Stimulated activated naive CD8-positive, alpha-beta T cell treated with anti-CD3 and anti-CD28 coated beads, Interleukin-15, Interleukin-2, amounts not matched to agents 100 ng/mL and 50 ng/mL, for 24 hours (primary cell): ENCODE measurements around the gene GABRR2.
A peak's percentile ranks its signal among the peaks of the same experiment; 100 is the strongest.
"Not testable (repeated sequence)": the region's sequence is repeated elsewhere in the genome, so short reads cannot be mapped to it uniquely, and the experiment has no call there.

ENCODE experiments used
- H3K27ac Mint-ChIP-seq: one replicate; pipeline ENCODE4 v1.8.0; 2021; ENCODE audit warnings: mild to moderate bottlenecking, mixed read lengths
- H3K27me3 Mint-ChIP-seq: one replicate; pipeline ENCODE4 v1.8.0; 2021; ENCODE audit warnings: mixed read lengths
- H3K36me3 Mint-ChIP-seq: one replicate; pipeline ENCODE4 v1.8.0; 2021; ENCODE audit warnings: low read depth, mixed read lengths
- H3K4me1 Mint-ChIP-seq: one replicate; pipeline ENCODE4 v1.8.0; 2021; ENCODE audit warnings: low read depth, mixed read lengths
- H3K4me3 Mint-ChIP-seq: one replicate; pipeline ENCODE4 v1.8.0; 2021; ENCODE audit warnings: mild to moderate bottlenecking, mixed read lengths
- H3K9me3 Mint-ChIP-seq: one replicate; pipeline ENCODE4 v1.8.0; 2021; ENCODE audit warnings: mixed read lengths

GABRR2 gene

DNA sequence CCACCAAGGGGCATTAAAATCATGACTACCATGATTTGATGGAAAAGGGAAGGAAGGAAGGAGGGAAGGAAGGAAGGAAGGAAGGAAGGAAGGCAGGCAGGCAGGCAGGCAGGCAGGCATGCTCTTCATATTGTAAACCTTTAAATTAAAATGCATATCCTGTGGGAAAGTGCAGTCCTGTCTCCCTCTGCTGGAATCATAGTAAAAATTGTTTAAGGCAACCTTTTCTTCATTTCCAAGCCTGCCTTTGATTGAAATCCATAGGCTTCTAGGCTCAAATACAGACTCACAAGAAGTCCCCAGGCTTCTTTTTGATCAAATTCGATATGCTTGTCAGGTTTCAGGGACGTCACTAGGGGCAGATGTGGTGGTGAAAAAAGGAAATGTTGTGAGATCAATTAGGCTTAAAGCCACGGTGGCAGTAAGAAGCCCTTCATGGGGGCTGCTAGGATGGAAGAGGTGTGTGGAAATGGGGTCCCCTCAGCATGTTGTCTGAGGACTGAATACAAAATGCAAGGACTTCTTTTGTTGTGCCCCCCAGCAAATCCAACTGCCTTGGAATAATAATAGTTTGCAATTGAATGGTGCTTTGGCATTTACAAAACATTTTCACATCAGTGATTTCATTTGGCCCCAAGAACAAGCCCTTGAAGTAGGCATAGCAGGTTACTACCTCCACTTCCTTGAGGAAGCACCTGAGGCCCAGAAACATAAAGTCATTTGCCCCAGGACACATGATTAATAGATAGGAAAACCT lies 72.3 kb downstream of the GABRR2 start:
- peaks cover 9% of the 10 kb centered on the region for H3K27me3 Mint-ChIP-seq
- no peaks in the 10 kb centered on the region for H3K9me3 Mint-ChIP-seq
- peaks cover 12% of the 10 kb centered on the region for H3K4me1 Mint-ChIP-seq
- H3K36me3 Mint-ChIP-seq: no peaks in the 10 kb centered on the region
- H3K4me3 Mint-ChIP-seq: no peak overlapping the region
- no peak overlapping the region for H3K27ac Mint-ChIP-seq

DNA sequence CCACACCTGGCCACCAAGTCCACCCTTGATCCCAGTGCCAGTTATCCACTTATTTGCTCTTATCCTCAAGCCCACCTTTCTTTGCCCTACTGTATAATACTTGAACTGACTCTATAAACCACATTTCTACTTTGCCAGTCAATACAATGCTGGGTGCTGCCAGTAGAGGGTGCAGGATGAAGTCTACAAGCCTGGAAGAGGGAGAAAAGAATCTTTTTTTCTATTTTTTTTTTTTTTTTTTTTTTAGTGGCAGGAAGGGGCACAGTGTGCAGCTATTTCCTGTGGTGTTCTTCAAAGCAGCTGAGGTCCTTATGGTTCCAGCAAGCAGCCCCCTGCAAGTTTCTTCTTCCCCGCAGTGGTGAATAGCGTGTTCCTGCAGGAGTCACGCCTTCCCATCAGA lies 75.8 kb downstream of the GABRR2 start:
- no peak overlapping the region for H3K27ac Mint-ChIP-seq
- no peaks in the 10 kb centered on the region for H3K36me3 Mint-ChIP-seq
- peaks cover 22% of the 10 kb centered on the region for H3K27me3 Mint-ChIP-seq
- H3K4me1 Mint-ChIP-seq: peaks cover 12% of the 10 kb centered on the region
- no peak overlapping the region for H3K4me3 Mint-ChIP-seq
- no peaks in the 10 kb centered on the region for H3K9me3 Mint-ChIP-seq

DNA sequence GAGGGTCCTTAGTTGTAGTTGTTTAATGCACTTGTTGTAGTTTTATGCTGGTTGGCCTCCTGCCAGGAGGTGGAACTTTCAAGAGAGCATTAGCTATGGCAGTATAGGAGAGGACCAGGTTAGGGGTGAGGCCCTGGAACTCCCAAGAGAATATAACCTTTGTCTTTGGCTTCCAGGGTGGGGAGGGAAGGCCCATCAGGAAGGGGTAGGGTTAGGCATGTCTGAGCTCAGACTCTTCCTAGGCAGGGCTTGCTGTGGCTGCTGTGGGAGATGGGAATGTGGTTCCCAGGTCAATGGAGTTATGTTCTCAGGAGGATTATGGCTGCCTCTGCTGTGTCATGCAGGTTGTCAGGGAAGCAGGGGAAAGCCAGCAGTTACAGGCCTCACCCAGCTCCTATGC lies 77.9 kb downstream of the GABRR2 start:
- Mint-ChIP-seq H3K27me3 (peaks cover 30% of the 10 kb centered on the region), H3K36me3 (no peaks in the 10 kb centered on the region), H3K4me3 (no peak overlapping the region), H3K27ac (no peak overlapping the region), H3K4me1 (peaks cover 19% of the 10 kb centered on the region), H3K9me3 (no peaks in the 10 kb centered on the region)

DNA sequence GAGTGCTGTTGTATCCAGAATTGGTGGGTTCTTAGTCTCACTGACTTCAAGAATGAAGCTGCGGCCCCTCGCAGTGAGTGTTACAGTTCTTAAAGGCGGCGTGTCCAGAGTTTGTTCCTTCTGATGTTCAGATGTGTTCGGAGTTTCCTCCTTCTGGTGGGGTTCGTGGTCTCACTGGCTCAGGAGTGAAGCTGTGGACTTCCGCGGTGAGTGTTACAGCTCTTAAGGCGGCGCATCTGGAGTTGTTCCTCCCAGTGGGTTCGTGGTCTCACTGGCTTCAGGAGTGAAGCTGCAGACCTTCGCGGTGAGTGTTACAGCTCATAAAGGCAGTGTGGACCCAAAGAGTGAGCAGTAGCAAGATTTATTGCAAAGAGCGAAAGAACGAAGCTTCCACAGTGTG lies 81.5 kb downstream of the GABRR2 start:
- H3K4me1 Mint-ChIP-seq, H3K27ac Mint-ChIP-seq, H3K36me3 Mint-ChIP-seq, H3K9me3 Mint-ChIP-seq: not testable (repeated sequence)
- Mint-ChIP-seq H3K27me3 (peaks cover 34% of the 10 kb centered on the region), H3K4me3 (peak overlapping the region; percentile 60)

DNA sequence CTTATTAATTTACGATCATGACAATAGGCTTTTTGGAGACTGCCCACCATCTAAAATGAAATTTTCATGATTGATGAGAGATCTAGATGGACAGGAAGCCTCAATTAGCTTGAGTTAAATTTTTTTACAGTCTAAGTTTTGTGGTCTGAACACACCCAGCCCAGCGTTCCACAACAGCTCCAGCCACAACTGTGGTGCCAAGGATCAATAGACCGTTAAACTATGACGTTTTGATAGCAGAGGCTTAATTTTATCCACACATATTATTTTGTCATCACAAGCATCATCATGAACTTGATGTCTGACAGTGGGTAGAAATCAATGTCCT lies 92.4 kb downstream of the GABRR2 start:
- Mint-ChIP-seq H3K9me3 (no peaks in the 10 kb centered on the region), H3K4me3 (no peak overlapping the region), H3K27me3 (peaks cover 6% of the 10 kb centered on the region), H3K36me3 (no peaks in the 10 kb centered on the region), H3K27ac (no peak overlapping the region), H3K4me1 (no peaks in the 10 kb centered on the region)

DNA sequence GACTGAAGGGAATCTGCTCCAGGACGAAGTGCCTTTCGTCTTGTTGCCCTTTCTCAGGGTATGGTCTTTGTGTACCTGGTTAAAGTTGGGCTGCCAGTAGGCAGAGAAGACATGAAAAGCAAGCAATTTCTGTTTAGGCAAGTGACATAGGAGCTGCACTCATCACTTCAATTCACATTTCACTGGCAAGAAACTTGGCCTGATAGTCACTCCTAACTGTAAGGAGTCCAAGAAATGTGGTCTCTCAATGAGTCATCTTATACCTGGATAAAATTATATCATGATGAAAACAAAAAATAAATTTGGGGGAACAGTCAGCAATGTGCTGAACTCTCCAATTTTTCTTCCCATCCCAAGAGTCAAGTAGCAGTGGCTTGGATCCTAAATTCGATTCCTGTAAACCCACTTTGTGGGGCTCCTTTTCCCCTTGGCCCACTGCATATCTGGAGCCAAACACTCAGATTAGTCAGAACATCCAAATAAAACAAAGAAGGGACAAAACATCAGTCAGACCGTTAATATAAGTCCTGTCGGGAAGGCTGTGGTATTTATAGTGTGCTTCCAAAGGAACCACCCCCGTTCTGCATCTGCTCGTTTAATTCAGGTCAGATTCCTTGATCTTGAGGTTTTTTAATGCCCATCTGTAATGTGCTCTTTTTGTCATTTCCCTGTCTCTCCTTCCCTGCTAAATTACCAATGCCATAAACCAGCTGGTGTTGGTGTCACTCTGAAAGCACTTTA lies 93.0 kb downstream of the GABRR2 start:
- H3K4me1 Mint-ChIP-seq: no peaks in the 10 kb centered on the region
- H3K36me3 Mint-ChIP-seq: no peaks in the 10 kb centered on the region
- no peak overlapping the region for H3K27ac Mint-ChIP-seq

DNA sequence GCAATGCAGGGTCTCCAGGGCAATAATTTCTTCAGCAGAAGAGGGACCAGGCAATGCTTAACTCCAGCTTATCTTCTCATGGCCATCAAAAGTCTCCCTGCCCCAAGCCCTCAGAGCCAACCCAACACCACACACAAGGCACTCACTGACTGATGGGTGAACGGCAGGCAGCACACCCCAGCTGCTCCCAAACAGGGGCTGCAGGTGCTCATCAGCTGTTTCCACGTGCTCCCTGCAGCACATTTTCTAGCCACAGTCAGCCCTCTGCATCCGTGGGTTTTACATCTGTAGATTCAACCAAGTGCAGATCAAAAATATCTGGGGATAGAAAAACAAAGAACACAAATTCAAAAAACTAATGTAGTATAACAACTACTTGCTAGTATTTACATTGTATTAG lies 94.0 kb downstream of the GABRR2 start:
- peaks cover 6% of the 10 kb centered on the region for H3K27me3 Mint-ChIP-seq

More for the DNA sequence above, 93.0 kb downstream of the GABRR2 start:
- H3K27me3 Mint-ChIP-seq: peaks cover 6% of the 10 kb centered on the region
- no peaks in the 10 kb centered on the region for H3K9me3 Mint-ChIP-seq
- H3K4me3 Mint-ChIP-seq: no peak overlapping the region

DNA sequence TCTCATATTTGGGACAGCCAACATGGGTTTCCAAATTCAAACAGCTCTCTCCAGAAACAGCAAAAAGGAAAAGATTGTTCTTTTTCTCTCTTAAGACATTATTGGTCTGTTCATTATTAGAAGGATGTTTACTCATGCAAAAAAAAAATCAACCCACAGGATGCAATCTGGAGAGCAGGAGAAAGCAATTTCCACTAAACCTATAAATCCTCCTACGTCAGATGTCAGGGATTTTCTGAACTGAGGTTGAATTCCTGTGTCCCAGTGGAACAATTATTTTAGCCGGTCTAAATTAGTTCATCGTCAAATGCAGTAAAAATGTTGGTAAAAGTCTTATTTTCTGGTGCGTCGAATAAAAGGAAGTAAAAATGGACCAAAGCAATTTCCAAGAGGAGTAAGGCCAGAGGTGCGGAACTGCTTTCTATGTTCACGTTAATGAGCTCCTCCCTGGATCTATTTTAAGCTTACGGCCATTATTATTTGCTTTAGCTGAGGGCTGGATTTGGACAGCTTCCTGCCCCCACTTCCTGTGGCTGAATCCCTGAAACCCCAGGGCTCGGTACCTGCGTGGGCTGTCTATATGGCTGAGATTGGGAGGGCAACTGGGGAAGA lies 97.7 kb downstream of the GABRR2 start, which contains the start of gene GABRR1:
TSS of gene GABRR1 (minus strand) at position 60 of the 612 bp plus-strand sequence. CDS start at position 24, 36 bp downstream.
- Mint-ChIP-seq H3K4me3 (no peak within 1 kb of the TSS), H3K27ac (no peak within 1 kb of the TSS), H3K27me3 (peaks cover 3% of the 10 kb centered on the region), H3K4me1 (no peaks in the 10 kb centered on the region), H3K9me3 (no peaks in the 10 kb centered on the region), H3K36me3 (no peaks in the 10 kb centered on the region)

More for the DNA sequence above, 94.0 kb downstream of the GABRR2 start:
- H3K4me1 Mint-ChIP-seq: no peaks in the 10 kb centered on the region
- H3K9me3 Mint-ChIP-seq: no peaks in the 10 kb centered on the region
- H3K4me3 Mint-ChIP-seq: no peak overlapping the region
- H3K36me3 Mint-ChIP-seq: no peaks in the 10 kb centered on the region
- H3K27ac Mint-ChIP-seq: no peak overlapping the region

DNA sequence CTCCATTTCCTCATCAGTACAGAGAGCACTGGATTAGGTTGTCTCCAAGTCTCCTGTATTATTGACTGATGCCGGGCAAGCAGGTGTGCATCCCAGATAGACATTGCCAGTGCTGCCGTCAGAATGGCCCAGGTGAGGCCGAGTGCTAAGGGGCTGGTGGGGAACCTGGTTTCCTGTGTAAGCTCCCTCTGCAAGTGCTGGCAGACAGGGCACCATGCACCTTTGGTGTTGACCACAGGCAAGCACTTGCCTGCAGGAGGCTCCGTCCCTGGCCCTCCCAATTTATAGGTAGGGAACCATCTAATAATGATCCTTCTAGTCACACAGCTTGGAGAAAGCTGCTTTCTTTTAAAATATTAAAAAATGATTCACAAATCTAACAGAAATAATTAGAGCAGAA lies 98.7 kb downstream of the GABRR2 start:
- H3K4me3 Mint-ChIP-seq: no peak overlapping the region
- no peaks in the 10 kb centered on the region for H3K9me3 Mint-ChIP-seq
- no peak overlapping the region for H3K27ac Mint-ChIP-seq
- H3K27me3 Mint-ChIP-seq: peaks cover 4% of the 10 kb centered on the region
- no peaks in the 10 kb centered on the region for H3K36me3 Mint-ChIP-seq
- H3K4me1 Mint-ChIP-seq: no peaks in the 10 kb centered on the region

DNA sequence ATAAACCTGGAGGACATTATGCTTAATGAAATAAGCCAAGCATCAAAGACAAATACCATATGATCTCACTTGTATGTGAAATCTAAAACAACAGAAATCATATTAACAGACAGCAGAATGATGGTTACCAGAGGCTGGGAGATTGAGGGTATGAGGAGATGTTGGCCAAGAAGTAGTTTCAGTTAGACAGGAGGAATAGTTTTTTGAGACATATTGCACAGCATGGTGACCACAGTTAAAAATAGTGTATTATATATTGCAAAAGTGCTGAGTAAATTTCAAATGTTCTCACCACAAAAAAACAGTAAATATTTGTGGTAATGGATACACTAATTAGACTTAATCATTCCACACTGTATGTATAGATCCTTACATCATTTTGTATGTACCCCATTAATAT lies 99.7 kb downstream of the GABRR2 start:
- Mint-ChIP-seq H3K36me3 (no peaks in the 10 kb centered on the region), H3K27ac (no peak overlapping the region), H3K27me3 (peaks cover 10% of the 10 kb centered on the region), H3K4me3 (no peak overlapping the region), H3K9me3 (no peaks in the 10 kb centered on the region), H3K4me1 (no peaks in the 10 kb centered on the region)

DNA sequence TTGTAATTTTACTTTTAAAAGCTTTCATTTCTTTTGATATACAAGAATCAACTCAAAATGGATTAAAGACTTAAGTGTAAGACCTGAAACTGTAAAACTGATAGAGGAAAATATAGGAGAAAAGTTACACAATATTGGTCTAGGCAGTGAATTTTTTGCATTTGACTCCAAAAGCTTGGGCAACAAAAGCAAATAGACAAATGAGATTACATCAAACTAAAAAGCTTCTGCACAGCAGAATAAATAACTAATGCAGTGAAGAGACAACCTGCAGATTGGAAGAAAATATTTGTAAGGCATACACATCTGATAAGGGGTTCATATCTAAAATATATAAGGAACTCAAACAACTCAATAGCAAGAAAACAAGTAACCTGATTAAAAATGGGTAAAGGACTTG lies 100.9 kb downstream of the GABRR2 start:
- no peaks in the 10 kb centered on the region for H3K36me3 Mint-ChIP-seq
- H3K27me3 Mint-ChIP-seq: peaks cover 10% of the 10 kb centered on the region
- H3K27ac Mint-ChIP-seq: no peak overlapping the region
- no peaks in the 10 kb centered on the region for H3K4me1 Mint-ChIP-seq
- no peaks in the 10 kb centered on the region for H3K9me3 Mint-ChIP-seq
- no peak overlapping the region for H3K4me3 Mint-ChIP-seq

DNA sequence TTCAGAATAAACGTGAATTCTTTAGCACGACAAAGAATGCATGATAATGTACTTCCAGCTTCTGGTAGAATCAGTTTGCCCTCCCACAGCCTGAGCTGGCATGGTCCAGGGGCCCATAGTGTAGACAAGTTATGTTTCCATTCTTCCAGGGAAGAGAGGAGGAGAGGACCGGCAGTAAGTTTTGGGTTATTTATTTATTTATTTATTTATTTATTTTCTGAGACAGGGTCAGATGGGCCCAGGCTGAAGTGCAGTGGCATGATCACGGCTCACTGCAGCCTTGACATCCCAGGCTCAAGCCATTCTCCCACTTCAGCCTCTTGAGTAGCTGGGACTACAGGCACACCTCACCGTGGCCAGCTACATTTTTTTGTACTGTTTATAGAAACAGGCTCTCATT lies 102.6 kb downstream of the GABRR2 start:
- peaks cover 7% of the 10 kb centered on the region for H3K27me3 Mint-ChIP-seq
- H3K36me3 Mint-ChIP-seq: no peaks in the 10 kb centered on the region
- H3K9me3 Mint-ChIP-seq: no peaks in the 10 kb centered on the region
- no peak overlapping the region for H3K27ac Mint-ChIP-seq
- H3K4me3 Mint-ChIP-seq: no peak overlapping the region
- no peaks in the 10 kb centered on the region for H3K4me1 Mint-ChIP-seq

DNA sequence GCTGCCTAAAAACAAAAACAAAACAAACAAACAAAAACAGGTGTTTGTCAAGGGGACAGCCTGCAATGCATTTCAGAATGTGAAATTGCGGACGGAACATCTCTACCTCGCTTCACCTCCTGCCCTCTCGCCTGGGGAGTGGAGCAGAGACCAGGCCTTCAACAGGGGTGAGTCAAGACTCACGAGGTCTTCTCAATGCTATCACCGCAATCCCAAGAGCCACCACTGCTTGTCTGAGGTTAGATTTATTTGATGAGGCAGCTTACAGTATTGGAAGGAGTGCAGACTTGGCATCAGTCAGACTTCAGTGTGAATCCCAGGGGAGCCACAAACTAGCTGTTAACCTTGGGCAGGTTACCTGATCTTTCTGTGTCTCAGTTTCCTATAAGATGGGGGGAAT lies 105.6 kb downstream of the GABRR2 start:
- H3K4me3 Mint-ChIP-seq: no peak overlapping the region
- H3K27me3 Mint-ChIP-seq: peaks cover 7% of the 10 kb centered on the region
- H3K36me3 Mint-ChIP-seq: no peaks in the 10 kb centered on the region
- no peaks in the 10 kb centered on the region for H3K9me3 Mint-ChIP-seq
- H3K27ac Mint-ChIP-seq: no peak overlapping the region
- no peaks in the 10 kb centered on the region for H3K4me1 Mint-ChIP-seq

DNA sequence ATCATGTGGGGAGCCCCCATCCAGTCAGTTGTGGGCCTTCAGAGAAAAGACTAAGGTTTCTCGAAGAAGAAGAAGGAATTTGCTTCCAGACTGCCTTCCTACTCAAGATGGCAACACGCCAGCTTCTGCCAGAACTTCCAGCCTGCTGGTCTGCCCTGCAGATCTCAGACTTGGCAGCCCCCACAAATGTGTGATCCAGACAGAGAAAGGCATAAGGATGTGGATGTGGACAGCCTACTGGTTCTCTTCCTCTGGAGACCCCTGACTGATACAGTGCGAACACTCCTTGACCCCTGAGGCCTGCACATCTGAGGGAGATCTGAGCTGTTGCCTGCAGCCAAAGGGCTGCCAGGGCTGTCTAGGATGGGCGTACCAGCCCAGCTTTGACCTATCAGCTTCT lies 106.5 kb downstream of the GABRR2 start:
- Mint-ChIP-seq H3K4me3 (no peak overlapping the region), H3K27me3 (peaks cover 7% of the 10 kb centered on the region), H3K9me3 (no peaks in the 10 kb centered on the region), H3K36me3 (no peaks in the 10 kb centered on the region), H3K27ac (no peak overlapping the region), H3K4me1 (no peaks in the 10 kb centered on the region)
